GM12801 (cell line): ENCODE results near the gene MATN3.

Experiments used
- TF ChIP-seq, protein P1 (sequence below): IDR thresholded peaks from one replicate; pipeline ENCODE4 v1.5.1; 2011; ENCODE audit warnings: control low read depth; ENCODE audit not compliant: insufficient read length; ENCODE audit errors: extremely low read depth

The MATN3 gene

DNA sequence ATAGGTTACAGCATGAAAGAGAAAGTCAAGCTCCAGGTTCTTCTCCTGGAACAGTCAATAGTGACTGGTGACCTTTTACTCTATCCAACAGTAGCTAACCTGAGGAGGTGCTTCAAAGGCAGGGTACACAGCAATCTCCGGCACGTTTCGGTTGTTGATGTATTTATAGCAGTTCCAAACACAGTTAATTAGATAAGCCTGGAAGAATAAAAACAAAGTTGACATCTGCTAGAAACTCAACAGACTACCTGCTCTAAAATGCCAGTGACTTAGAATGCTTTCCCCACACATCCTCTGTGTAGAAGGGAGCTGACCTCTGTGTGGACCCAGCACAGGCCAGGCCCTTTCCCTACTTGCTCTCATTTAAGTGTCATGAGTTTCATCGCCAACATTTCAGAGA lies 21.8 kb upstream of the MATN3 start:
- TF ChIP-seq, protein P1, sequence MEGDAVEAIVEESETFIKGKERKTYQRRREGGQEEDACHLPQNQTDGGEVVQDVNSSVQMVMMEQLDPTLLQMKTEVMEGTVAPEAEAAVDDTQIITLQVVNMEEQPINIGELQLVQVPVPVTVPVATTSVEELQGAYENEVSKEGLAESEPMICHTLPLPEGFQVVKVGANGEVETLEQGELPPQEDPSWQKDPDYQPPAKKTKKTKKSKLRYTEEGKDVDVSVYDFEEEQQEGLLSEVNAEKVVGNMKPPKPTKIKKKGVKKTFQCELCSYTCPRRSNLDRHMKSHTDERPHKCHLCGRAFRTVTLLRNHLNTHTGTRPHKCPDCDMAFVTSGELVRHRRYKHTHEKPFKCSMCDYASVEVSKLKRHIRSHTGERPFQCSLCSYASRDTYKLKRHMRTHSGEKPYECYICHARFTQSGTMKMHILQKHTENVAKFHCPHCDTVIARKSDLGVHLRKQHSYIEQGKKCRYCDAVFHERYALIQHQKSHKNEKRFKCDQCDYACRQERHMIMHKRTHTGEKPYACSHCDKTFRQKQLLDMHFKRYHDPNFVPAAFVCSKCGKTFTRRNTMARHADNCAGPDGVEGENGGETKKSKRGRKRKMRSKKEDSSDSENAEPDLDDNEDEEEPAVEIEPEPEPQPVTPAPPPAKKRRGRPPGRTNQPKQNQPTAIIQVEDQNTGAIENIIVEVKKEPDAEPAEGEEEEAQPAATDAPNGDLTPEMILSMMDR: no peak

DNA sequence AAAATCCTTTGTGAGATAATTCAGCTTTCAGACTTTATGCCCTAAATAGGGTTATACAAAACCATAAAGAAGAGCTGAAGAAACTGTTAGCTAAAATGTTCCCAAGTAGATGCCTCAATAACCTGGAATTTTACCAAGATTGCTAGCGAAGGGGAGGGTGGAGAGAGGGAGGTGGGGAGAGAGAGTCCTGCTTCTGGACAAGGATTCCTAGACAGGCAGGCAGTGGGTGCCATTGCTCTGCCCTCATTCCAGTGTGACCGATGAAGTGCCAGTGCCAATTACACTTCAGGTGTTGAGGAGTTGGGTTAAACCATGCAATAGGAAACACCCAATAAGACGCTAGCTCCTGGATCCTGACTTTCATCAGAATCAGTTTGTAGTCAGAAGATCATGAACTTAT lies 20.9 kb upstream of the MATN3 start:
- TF ChIP-seq, protein P1: no peak

DNA sequence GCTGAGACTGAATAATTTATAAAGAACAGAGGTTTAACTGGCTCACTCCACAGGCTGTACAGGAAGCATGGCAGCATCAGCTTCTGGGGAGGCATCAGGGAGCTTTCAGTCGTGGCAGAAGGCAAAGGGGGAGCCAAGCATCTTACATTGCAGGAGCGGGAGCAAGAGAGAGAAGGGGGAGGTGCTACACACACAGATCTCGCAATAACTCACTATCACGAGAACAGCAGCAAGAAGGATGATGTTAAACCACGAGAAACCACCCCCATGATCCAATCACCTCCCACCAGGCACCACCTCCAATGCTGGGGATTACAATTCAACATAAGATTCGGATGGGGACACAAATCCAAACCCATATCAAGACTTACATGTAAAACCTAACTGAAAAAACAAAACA lies 17.8 kb upstream of the MATN3 start:
- TF ChIP-seq, protein P1: no peak

DNA sequence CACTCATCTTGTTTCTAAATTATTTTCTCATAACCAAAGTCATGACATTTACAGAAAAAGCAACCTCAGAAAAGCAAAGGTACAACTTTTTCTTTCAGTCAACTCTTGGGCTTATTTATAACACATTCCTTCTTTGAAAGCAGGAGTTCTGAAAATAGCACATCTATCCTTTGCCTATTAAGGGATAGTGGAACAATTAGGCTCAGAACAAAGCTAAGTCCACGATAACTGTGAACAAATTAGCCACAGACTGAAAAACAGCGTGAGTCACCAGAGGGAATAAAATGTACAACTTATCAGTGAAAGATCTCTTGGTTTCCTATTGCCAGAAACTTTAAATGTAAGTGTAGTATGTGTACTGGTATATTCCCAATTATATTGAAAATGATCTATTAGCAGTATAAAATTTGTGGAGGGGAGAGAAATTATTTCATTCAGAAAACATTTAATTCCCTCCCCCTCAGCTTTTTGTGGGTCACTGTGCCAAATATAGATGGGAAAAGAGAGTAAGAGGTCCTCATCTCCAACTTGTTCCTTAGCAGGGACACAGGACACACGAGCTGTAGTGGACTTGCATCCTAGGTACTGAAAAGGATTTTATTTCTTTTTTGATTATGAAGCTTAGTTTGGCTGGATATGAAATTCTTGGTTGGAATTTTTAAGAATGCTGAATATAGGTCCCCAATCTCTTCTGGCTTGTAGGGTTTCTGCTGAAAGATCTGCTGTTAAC lies 15.4 kb upstream of the MATN3 start:
- TF ChIP-seq, protein P1: no peak

DNA sequence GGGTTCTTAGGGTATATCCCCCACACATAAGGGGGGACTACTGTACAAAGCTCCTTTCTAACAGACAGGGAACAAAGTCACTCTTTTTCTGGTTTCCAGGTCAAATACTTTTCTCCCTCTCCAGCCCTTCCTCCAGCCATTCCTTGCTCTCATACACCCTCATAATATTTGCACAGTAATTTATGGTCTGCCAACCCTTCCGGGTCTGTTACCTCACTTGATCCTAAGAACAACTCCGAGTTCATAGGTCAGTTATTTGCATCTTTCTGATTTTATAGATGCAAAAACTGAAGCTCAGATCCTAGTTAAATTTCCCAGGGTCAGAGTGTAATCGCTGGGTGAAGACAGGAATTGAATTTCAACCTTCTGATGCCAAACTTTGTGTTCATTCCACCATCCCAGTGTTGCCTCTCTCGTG lies 14.8 kb upstream of the MATN3 start:
- TF ChIP-seq, protein P1: no peak

DNA sequence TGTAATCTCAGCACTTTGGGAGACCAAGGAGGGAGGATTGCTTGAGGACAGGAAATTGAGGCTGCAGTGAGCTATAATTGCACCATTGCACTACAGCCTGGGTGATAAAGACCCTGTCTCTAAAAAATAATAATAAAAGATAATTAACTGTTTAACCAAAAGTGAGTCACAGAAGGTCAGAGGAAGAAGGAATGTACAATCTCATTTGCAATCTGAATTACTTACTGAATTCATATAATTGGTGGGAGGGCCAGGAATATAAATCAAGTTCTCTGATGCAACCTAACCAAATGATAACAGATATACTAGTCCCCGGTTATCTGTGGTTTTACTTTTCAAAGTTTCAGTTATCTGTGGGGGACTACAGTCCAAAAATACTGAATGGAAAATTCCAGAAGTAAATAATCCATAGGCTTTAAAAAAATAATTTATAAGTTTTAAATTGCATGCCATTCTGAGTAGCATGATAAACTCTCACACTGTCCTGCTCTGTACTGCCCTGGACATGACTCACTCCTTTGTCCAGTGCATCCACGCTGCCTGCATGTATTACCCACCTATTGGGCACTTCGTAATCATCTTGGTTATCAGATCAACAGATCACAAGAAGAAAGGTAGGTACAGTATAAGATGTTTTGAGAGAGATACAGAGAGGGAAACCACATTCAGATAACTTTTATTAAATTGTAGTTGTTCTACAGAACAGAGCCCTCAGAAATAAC lies 12.8 kb upstream of the MATN3 start:
- TF ChIP-seq, protein P1: no peak

DNA sequence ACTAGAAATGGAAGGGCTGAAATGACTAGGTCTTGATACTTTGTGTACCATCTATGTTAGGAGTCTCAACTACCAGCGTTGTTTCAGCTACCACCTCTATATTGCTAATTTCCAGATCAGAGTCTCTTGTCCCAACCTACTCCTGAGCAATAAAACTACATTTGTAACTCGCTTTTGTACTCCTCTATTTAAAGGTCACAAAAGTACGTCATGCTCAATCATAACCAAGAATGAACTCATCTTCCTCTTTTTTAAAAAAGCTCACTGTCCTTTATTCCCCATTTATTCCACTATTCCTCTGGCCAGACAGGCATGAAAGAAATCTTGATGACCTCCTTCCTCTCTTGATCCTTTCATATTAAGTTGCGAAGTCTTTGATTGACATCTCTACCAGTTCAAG lies 11.2 kb upstream of the MATN3 start:
- TF ChIP-seq, protein P1: no peak
